T-helper 1 cell treated with Interleukin-12 subunit alpha and Interleukin-12 subunit beta and Interleukin-4 antibody, amounts not matched to agents 30 ng/mL and 1 ng/mL, for 36 hours (primary cell): ENCODE measurements around the gene HFM1. TPM values are rescaled to one million over a fixed set of nuclear protein-coding genes. Genes with fewer than 3 reads are reported as not detected.

Experiments
- intact Hi-C: fragments of 100-400 bp; cut with micrococcal nuclease; formaldehyde crosslinking; loops from one replicate; pipeline ENCODE4 v1.15.1; 2024
- total RNA-seq: library from RNA; stranded (reverse); gene quantifications from 2 replicates; pipeline ENCODE4 v1.2.3, GENCODE V29; 2022

The HFM1 gene
- total RNA-seq, 1 donor from 2014 or later = not detected

- intact Hi-C loops = loop anchor here (2.0 kb wide), 1 partner anchor 114 kb away; no protein-coding TSS in a partner anchor
Measured at GRCh38 chr1:91278754-91279153, 125.9 kb downstream of the HFM1 start.

DNA sequence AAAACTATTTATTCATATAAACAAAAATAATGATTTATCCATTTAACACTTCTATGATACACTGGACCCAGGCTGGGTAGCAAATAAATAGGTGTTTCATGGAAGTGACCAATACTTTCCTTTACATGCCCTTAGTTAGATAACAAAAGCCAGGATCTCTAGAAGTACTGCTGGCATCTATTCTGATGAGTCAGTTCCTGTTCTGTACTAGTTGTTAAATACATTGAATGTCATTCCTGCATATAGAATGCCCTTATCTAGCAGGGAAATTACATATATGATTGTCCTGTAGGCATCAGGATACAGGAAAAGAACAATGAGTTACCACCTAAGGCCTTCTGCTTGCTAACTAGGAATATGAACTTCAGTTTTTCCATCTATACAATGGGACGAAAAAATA lies 130.8 kb downstream of the HFM1 start:
- intact Hi-C loops = no loop called here

DNA sequence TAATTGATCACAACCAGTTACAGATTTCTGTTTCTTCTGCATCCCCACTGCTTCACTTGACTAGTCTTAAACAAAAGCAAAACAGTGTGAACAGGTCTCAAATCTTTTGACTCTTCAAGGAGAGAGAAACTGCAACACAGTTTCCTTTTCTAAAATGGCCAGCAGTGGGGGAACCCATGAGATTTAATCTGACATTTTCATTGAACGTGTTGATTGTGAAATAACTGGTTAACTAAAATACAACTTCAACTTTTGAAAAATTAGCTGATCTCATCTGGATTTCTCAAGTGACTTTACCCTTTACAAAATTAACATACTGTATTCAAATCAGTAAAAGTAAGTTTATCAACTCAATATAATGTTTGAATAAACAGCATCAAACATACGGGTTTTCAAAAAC lies 143.0 kb downstream of the HFM1 start:
- intact Hi-C loops = no loop called here

DNA sequence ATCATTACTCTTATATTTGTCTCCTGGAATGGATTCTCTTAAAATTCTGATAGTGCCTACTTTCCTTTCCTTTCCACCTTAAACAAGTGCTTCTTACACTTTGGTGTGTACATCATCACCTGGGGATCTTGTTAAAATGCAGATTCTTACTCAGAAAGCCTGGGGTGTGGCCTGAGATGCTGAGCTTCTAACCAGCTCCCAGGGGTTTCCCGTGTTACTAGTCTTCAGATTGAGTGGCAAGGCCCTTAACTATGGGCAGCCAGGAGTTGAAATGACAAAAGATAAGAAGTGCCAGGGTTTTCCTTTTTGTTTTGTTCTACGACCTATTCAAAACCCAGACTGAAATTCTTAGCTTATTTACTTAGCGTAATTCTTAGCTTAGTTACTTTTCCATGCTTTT lies 159.2 kb downstream of the HFM1 start:
- intact Hi-C loops = no loop called here

- intact Hi-C loops = no loop called here
Measured at GRCh38 chr1:91244737-91245136, 159.9 kb downstream of the HFM1 start.

DNA sequence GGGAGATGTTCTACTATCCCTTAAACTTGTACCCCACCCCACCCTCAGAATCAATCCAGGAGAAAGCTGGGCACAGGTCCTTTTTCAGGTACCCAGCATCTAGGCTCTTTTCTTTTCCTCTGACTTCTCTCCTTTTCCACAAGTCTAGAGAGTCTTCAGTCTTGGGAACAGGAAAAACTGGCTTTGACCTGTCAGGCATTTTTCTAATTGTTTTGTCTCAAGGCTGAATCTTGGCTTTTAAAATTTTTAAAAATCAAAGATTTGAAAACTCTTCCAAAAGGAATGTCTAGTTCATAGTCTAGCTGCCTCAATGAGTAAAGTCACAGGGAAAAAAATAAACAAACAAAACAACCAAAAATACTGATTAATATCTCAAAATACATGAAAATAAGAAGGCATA lies 161.5 kb downstream of the HFM1 start:
- intact Hi-C loops = no loop called here

- intact Hi-C loops = no loop called here
Measured at GRCh38 chr1:91234181-91234580, 170.5 kb downstream of the HFM1 start.

DNA sequence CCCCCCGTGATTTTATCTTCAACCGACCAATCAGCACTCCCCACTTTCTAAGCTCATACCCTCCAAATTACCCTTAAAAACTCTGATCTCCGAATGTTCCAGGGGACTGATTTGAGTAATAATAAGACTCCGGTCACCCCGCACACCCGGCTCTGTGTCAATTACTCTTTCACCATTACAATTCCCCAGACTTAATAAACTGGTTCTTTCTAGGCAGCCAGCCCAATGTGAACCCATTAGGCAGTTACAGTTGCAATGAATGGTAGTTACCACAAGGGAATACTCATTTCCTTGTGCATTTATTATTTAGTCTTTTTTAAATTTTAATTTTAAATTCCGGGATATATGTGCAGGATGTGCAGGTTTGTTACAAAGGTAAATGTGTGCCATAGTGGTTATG lies 177.9 kb downstream of the HFM1 start:
- intact Hi-C loops = no loop called here

DNA sequence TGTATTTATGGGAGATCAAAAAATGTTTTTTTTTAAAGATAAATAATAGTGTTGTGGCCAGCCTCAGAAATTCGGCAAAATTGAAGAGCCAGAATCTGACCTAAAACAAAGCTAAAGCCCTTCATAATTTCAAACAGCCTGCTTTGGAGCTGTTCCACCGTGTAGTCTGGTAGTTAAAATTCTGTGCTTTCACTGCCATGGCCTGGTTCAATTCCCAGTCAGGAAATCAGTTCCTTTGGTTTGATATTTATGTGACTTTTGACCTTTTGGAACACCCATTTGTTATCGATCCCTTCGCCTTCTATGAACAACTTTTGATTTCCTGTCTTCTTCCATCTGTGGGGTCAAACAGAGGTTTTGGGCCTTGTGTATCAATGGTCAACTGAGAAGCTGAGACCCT lies 179.8 kb downstream of the HFM1 start:
- intact Hi-C loops = no loop called here

DNA sequence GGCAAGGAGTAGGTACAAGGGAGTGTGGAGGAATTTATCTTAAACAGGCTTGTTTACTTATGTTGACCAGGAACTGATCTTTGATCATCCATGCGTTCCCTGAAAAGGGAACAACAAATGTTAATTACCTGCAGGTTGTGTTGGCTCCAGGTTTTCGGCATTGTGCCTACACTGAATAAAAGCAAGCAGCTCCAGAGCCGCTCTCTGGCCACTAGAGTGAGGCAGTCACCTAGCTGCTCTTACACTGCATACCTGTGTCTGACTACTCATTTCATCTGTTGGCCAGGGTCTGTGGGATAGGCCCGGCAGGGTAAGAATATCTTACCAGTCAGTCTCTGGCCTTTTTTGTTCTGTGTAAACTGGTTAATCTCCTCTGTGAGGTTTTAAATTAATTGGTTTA lies 183.6 kb downstream of the HFM1 start:
- intact Hi-C loops = no loop called here

DNA sequence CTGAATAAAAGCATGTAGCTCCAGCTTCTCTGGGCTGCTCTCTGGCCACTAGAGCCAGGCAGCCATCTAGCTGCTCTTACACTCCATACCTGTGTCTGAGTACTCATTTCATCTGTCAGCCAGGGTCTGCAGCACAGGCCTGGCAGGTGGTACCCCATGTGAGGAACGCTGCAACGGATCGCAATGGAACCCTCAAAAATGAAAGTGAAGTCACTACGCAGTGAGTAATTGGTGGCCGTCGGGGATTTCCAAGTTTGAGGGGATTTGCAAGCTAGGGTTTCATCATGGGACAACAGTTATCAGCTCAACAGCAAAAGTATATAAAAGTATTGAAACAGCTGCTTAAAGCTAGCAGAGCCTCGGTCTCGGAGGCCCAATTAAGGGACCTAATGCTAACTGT lies 186.7 kb downstream of the HFM1 start:
- intact Hi-C loops = no loop called here

Other genes starting within 250 kb of the HFM1 start
- gene CDC7, start 96.0 kb upstream of the HFM1 start, total RNA-seq = 16.1 and 19.0 TPM in 2 replicates